Type B pancreatic cell (in vitro differentiated cells): Measurements from ENCODE around the gene LRRC7. TPM values are rescaled to one million over a fixed set of nuclear protein-coding genes. Genes with fewer than 3 reads are reported as not detected.

Experiments used
- DNase-seq: peaks from one replicate; pipeline ENCODE4 v3.0.0; 2021; ENCODE audit warnings: mixed read lengths; ENCODE audit not compliant: unreplicated experiment; ENCODE audit errors: extremely low spot score
- H3K27ac Mint-ChIP-seq: 2 replicates; pipeline ENCODE4 v1.8.0; 2021; ENCODE audit warnings: mild to moderate bottlenecking, mixed read lengths
- H3K27me3 Mint-ChIP-seq: 2 replicates; pipeline ENCODE4 v1.8.0; 2021; ENCODE audit warnings: mixed read lengths
- H3K36me3 Mint-ChIP-seq: 2 replicates; pipeline ENCODE4 v1.8.0; 2021; ENCODE audit warnings: mixed read lengths
- H3K4me1 Mint-ChIP-seq: one replicate; pipeline ENCODE4 v1.8.0; 2021; ENCODE audit warnings: mixed read lengths; ENCODE audit not compliant: unreplicated experiment
- H3K4me3 Mint-ChIP-seq: 2 replicates; pipeline ENCODE4 v1.8.0; 2021; ENCODE audit warnings: mild to moderate bottlenecking, mixed read lengths
- H3K9me3 Mint-ChIP-seq: 2 replicates; pipeline ENCODE4 v1.8.0; 2021; ENCODE audit warnings: mixed read lengths
- CTCF ChIP-seq: fragments of 200-600 bp; sonication (generic); conservative IDR thresholded peaks from 2 replicates; pipeline ENCODE4 v1.5.0; 2021; ENCODE audit warnings: antibody characterized with exemption, mild to moderate bottlenecking
- long read RNA-seq: library from polyadenylated mRNA; unstranded; transcript quantifications from one replicate; pipeline ENCODE4 v2.0.0, GENCODE V29; 2020
- total RNA-seq: library from RNA; stranded (reverse); gene quantifications from 2 replicates; pipeline ENCODE4 v1.2.1, GENCODE V29; 2021; ENCODE audit warnings: low replicate concordance

The LRRC7 gene
- total RNA-seq = 1.9 and 2.8 TPM in 2 replicates
- long read RNA-seq, partial matches to known transcripts = 0 of 3 reads
- long read RNA-seq, other reads (novel, unspliced or antisense) = 3 of 3 reads

DNA sequence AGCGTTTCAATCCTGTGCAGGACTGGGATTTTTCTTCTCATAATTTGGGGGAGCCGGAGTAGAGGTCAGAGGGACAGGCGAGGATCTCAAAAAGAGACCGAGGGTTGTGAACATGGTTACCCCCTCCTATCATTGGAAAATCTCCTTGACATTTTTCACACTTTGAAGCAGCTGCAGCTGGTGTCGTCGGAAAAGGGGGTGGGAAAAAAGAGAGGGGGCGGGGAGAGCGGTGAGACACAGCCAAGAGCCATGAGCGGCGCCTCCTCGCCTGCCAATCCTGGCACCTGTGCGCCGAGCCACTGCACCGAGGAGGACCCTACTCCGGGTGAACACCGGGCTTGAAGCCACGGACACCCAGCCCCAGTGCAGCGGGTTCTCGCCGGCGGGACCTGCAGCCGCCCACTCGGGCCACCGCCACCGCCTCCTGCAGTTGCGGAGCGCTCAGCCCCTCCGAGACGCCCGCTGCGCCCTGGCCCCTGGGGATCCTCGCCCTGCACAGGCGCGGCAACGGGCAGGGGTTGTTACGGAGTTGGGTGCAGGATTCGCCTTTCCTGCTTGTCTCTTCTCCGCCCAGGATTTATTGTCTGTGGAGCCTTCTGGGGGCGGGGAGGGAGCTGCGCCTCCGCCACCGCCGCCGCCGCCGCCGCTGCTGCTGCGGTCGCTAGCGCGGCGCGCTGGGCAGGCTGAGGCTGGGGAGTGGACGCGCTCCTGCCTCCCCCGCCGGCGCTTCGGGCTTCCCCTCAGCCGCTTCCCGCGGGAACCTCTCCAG lies at the start of gene LRRC7:
Gene LRRC7 (plus strand): TSS at position 271 of the 769 bp plus-strand sequence. CDS start 718 bp downstream, outside the sequence.
- no peak for TF ChIP-seq CTCF
- Mint-ChIP-seq H3K27me3 (peaks cover 78% of the 10 kb centered on the region), H3K27ac (peak within 1 kb of the TSS; percentile 72), H3K36me3 (no peaks in the 10 kb centered on the region), H3K4me1 (peaks cover 8% of the 10 kb centered on the region), H3K9me3 (no peaks in the 10 kb centered on the region), H3K4me3 (peak within 1 kb of the TSS; percentile 94)
- no peak for DNase-seq

DNA sequence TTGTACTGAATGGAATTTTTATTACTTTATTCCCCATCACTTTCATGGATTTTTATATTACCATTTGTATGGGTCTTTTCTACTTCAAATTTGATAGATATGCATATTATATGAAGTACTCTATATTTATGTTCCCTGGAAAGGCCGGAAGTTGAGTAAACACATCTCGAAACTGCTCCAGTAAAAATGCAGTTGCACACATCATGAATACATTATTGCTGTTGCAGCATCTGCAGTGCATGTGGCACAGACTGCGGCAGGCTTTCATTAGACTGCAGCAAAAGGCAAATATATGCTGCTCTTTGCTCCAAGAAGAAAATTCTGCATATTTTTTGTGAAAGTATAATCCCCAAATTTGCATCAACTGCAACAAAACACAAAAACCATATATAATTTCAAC lies 48.7 kb upstream of the LRRC7 start:
- Mint-ChIP-seq H3K9me3 (no peaks in the 10 kb centered on the region), H3K27me3 (no peaks in the 10 kb centered on the region), H3K4me3 (no peak overlapping the region), H3K27ac (no peak overlapping the region), H3K36me3 (no peaks in the 10 kb centered on the region), H3K4me1 (no peaks in the 10 kb centered on the region)
- TF ChIP-seq CTCF = no peak
- no peak for DNase-seq

DNA sequence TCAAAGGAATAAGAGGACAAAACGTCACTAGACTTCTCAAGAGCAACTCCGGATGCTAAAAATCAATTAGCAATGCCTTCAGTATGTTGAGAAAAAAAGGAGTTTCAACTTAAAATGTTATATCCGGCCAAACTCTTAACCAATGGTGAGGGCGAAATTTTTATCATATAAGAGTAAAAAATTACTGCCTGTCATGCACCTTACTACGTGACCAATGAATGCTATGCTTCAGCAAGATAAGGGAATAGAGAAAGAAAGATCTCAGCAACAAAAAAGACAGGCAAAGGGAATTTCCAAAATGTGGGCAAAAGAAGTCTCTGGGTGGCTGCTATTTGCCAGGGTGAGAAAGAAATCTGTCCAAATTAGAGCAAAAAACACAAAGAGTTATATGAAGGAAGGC lies 47.4 kb upstream of the LRRC7 start:
- Mint-ChIP-seq H3K4me1 (no peaks in the 10 kb centered on the region), H3K36me3 (no peaks in the 10 kb centered on the region), H3K9me3 (no peaks in the 10 kb centered on the region), H3K4me3 (no peak overlapping the region), H3K27me3 (no peaks in the 10 kb centered on the region), H3K27ac (no peak overlapping the region)
- no peak for TF ChIP-seq CTCF
- no peak for DNase-seq

- H3K27me3 Mint-ChIP-seq = no peaks in the 10 kb centered on the region
- no peak overlapping the region for H3K27ac Mint-ChIP-seq
- TF ChIP-seq CTCF = no peak
- DNase-seq = no peak
- H3K9me3 Mint-ChIP-seq = no peaks in the 10 kb centered on the region
- no peaks in the 10 kb centered on the region for H3K36me3 Mint-ChIP-seq
- no peaks in the 10 kb centered on the region for H3K4me1 Mint-ChIP-seq
- H3K4me3 Mint-ChIP-seq = no peak overlapping the region
Measured at GRCh38 chr1:69523032-69523431, 44.7 kb upstream of the LRRC7 start.

- no peak for DNase-seq
- Mint-ChIP-seq H3K9me3 (no peaks in the 10 kb centered on the region), H3K4me1 (no peaks in the 10 kb centered on the region), H3K27ac (no peak overlapping the region), H3K4me3 (no peak overlapping the region), H3K27me3 (no peaks in the 10 kb centered on the region), H3K36me3 (no peaks in the 10 kb centered on the region)
- TF ChIP-seq CTCF = no peak
Measured at GRCh38 chr1:69523461-69523860, 44.3 kb upstream of the LRRC7 start.
